ENCODE data around the gene REEP6. TPM values are rescaled to one million over a fixed set of nuclear protein-coding genes. Genes with fewer than 3 reads are reported as not detected.

The REEP6 gene
- total and polyA plus RNA-seq, 2 of the 4 experiments (the other 2 are of a cell fraction), result 1.3 to 2.2 TPM

DNA sequence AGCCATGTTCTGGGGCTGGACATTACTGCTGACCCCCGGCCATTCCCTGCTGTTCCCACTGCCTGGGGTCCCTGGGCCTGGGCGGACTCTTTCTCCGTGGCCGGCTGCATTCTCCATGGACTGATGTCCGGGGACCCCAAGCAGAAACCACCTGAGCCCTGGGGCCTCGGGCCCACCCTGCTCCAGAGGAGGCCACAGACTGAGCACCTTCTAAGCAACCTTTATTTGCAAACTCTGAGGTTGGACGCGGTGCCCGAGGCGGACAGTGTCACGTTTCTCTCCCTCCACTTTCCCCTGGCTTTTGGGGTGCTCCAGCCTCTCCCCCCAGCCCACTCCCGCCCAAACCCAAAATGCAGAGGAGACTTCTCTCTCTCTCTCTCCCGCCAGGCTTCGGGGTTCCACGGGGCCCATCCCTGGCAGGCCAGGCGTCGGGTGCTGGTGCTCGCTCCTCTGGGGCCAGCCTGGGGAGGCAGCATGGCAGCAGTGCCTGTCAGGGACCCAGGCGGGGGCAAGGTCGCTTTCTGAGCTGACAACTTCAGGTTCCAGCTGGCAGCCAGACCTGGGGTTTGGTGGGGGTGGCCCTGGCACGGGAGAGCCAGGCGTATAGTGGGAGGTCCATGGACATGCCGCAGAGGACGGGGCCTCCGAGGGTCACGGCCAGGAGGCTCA, 9.6 kb upstream of the REEP6 start:
- H4K91ac ChIP-seq (ENCODE audit: insufficient read depth, low read depth, low read length), result no peak overlapping the region
- no peak overlapping the region for H2BK15ac ChIP-seq (ENCODE audit: low read depth, low read length)
- dilution Hi-C loops (cut with HindIII; ENCODE audit: low sequenced_read_pairs, unreplicated experiment) (no loop called here), in situ Hi-C loops (cut with MboI; ENCODE audit: low sequenced_read_pairs) (no loop called here), intact Hi-C loops (cut with micrococcal nuclease) (no loop called here)
- WGBS, 2 experiments (ENCODE audit: extremely low coverage in 2 of 2, insufficient read length in 1 of 2), result 80% methylated on average over 10 of the region's 26 CpGs; no CpG with 5 or more reads in 1 of the 2 experiments
- H3K18ac ChIP-seq (ENCODE audit: low read depth, low read length), result no peak overlapping the region
- peaks cover 5% of the 10 kb centered on the region; the same call in 1 of the 2 replicates for H3K36me3 ChIP-seq (ENCODE audit: control insufficient read depth, insufficient read depth, low read length)
- H3K79me1 ChIP-seq (ENCODE audit: low read depth in 1 of 2, low read length in 2 of 2), result peaks cover 10 to 20% of the 10 kb centered on the region in 2 experiments
- ChIA-PET CTCF (no interaction called here), POLR2A (ENCODE audit: unreplicated experiment) (no interaction called here)
- H3K23ac ChIP-seq (ENCODE audit: low read depth, low read length), result no peak overlapping the region
- 0 out of 2 replicates have a peak, but pooled peaks cover 3% of the 10 kb centered on the region for H3K9me1 ChIP-seq (ENCODE audit: insufficient read depth, low read length)
- H3K56ac ChIP-seq (ENCODE audit: extremely low read depth, insufficient read depth, low read length), result no peak overlapping the region
- H4K20me1 ChIP-seq (ENCODE audit: insufficient read depth, low read length), result peaks cover 5% of the 10 kb centered on the region
- no peak overlapping the region for H3K27ac ChIP-seq (ENCODE audit: insufficient read depth, low read length)
- no peaks in the 10 kb centered on the region for H3K9me3 ChIP-seq (ENCODE audit: control insufficient read depth, insufficient read depth, low read length)
- H2AFZ ChIP-seq (replicated peaks; ENCODE audit: low read length, poor library complexity), result no peak overlapping the region
- H2BK20ac ChIP-seq (ENCODE audit: low read depth, low read length), result no peak overlapping the region
- H2AK9ac ChIP-seq (replicated peaks; ENCODE audit: low read depth, low read length, poor library complexity), result no peak overlapping the region
- no peaks in the 10 kb centered on the region for H3K27me3 ChIP-seq (ENCODE audit: control insufficient read depth, insufficient read depth, low read length)
- no peak overlapping the region for H2BK5ac ChIP-seq (ENCODE audit: low read depth, low read length, poor library complexity, severe bottlenecking)
- DNase-seq (no peak), ATAC-seq (ENCODE audit: low read depth) (no peak)
- no peak overlapping the region for H3K4ac ChIP-seq (ENCODE audit: low read depth, low read length)
- H2BK120ac ChIP-seq (ENCODE audit: low read depth, low read length), result no peak overlapping the region
- no peak overlapping the region for H4K8ac ChIP-seq (ENCODE audit: low read depth in 2 of 2, low read length in 2 of 2)
- no peak overlapping the region for H3K4me2 ChIP-seq (ENCODE audit: low read depth, low read length)
- H2AK5ac ChIP-seq (ENCODE audit: low read depth, low read length), result no peak overlapping the region
- H3K9ac ChIP-seq (ENCODE audit: low read depth, low read length), result no peak overlapping the region
- H3K4me3 ChIP-seq (ENCODE audit: insufficient read depth, low read depth, low read length), result no peak overlapping the region
- TF ChIP-seq, protein P1, sequence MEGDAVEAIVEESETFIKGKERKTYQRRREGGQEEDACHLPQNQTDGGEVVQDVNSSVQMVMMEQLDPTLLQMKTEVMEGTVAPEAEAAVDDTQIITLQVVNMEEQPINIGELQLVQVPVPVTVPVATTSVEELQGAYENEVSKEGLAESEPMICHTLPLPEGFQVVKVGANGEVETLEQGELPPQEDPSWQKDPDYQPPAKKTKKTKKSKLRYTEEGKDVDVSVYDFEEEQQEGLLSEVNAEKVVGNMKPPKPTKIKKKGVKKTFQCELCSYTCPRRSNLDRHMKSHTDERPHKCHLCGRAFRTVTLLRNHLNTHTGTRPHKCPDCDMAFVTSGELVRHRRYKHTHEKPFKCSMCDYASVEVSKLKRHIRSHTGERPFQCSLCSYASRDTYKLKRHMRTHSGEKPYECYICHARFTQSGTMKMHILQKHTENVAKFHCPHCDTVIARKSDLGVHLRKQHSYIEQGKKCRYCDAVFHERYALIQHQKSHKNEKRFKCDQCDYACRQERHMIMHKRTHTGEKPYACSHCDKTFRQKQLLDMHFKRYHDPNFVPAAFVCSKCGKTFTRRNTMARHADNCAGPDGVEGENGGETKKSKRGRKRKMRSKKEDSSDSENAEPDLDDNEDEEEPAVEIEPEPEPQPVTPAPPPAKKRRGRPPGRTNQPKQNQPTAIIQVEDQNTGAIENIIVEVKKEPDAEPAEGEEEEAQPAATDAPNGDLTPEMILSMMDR (conservative IDR thresholded peaks at IDR 0.05; ENCODE audit: low read depth, low read length), result no peak
- no peak for TF ChIP-seq CEBPB (IDR thresholded peaks at IDR 0.05; ENCODE audit: low read depth, low read length)
- TF ChIP-seq MAFK (IDR thresholded peaks at IDR 0.05; ENCODE audit: low read depth, low read length), result no peak
- no peaks in the 10 kb centered on the region for H3K4me1 ChIP-seq (ENCODE audit: control insufficient read depth, insufficient read depth, low read length)
- no peak overlapping the region for H3K14ac ChIP-seq (replicated peaks; ENCODE audit: low read depth, low read length)
- no peak overlapping the region for H4K5ac ChIP-seq (ENCODE audit: low read depth, low read length)
- no TSS peak for BruUV-seq (replicated peaks)
